Measurements from ENCODE around the gene ABCB11.

- TF ChIP-seq CTCF (conservative IDR thresholded peaks at IDR 0.05) (no peak), EZH2 (IDR thresholded peaks at IDR 0.05; ENCODE audit: low read depth) (no peak)
Measured at GRCh38 chr2:168992026-168992425, 39.1 kb downstream of the ABCB11 start.
